ENCODE results near the gene KDM7A. TPM values are rescaled to one million over a fixed set of nuclear protein-coding genes. Genes with fewer than 3 reads are reported as not detected.
A peak's percentile ranks its signal among the peaks of the same experiment; 100 is the strongest.
"Not testable (repeated sequence)": the region's sequence is repeated elsewhere in the genome, so short reads cannot be mapped to it uniquely, and the experiment has no call there.

Gene KDM7A
- polyA plus RNA-seq, 1 donor from 2014 or later = 3.8 TPM

- Mint-ChIP-seq H3K4me1 (no peaks in the 10 kb centered on the region), H3K27ac (no peak overlapping the region), H3K9me3 (no peaks in the 10 kb centered on the region), H3K4me3 (no peak overlapping the region), H3K36me3 (peaks cover 4% of the 10 kb centered on the region), H3K27me3 (no peaks in the 10 kb centered on the region)
These were observed 55.5 kb downstream of the KDM7A start for GRCh38 chr7:140121326-140121725.

DNA sequence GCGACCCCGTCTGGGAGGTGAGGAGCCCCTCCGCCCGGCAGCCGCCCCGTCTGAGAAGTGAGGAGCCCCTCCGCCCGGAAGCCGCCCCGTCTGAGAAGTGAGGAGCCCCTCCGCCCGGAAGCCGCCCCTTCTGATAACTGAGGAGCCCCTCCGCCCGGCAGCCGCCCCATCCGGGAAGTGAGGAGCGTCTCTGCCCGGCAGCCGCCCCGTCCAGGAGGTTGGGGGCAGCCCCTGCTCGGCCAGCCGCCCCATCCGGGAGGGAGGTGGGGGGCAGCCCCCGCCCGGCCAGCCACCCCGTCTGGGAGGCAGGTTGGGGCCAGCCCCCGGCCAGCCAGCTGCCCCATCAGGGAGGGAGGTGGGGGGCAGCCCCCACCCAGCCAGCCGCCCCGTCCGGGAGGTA lies 62.0 kb downstream of the KDM7A start:
- H3K36me3 Mint-ChIP-seq = peaks cover 11% of the 10 kb centered on the region
- not testable (repeated sequence) for H3K4me1 Mint-ChIP-seq, H3K27me3 Mint-ChIP-seq, H3K9me3 Mint-ChIP-seq, H3K4me3 Mint-ChIP-seq, H3K27ac Mint-ChIP-seq

DNA sequence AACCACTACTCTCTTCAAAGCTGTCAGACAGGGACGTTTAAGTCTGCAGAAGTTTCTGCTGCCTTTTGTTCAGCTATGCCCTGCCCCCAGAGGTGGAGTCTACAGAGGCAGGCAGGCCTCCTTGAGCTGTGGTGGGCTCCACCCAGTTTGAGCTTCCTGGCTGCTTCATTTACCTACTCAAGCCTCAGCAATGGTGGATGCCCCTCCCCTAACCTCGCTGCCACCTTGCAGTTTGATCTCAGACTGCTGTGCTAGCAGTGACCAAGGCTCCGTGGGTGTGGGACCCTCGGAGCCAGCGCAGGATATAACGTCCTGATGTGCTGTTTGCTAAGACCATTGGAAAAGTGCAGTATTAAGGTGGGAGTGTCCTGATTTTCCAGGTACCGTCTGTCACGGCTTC lies 68.0 kb downstream of the KDM7A start:
- H3K27me3 Mint-ChIP-seq, H3K4me3 Mint-ChIP-seq, H3K4me1 Mint-ChIP-seq, H3K36me3 Mint-ChIP-seq, H3K9me3 Mint-ChIP-seq: not testable (repeated sequence)
- H3K27ac Mint-ChIP-seq = peak overlapping the region in 1 of 3 donors; percentile 71

DNA sequence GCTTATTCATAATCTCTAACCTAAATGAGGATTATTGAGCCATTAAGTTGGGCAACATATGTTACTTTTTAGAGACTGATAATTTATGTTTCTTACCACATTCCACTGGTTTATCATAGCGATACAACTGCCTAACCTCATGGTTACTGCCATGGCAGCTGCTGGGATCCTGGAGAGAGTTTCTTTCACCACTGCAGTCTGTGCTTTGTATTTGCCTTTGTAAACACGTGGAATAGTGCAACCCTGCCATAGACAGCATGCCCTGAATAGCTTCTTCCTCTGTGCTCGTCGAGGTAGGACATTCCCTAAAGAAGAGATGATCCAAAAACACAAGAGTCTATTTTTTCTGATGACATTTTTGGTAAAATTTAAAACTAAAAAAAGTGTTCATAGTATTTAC lies 80.3 kb downstream of the KDM7A start:
- Mint-ChIP-seq H3K27me3 (no peaks in the 10 kb centered on the region), H3K9me3 (no peaks in the 10 kb centered on the region), H3K36me3 (peaks cover 6% of the 10 kb centered on the region), H3K4me1 (no peaks in the 10 kb centered on the region), H3K27ac (no peak overlapping the region), H3K4me3 (no peak overlapping the region)

GRCh38 chr7:140093375-140093774 lies 83.4 kb downstream of the KDM7A start:
- H3K4me3 Mint-ChIP-seq = no peak overlapping the region
- H3K27me3 Mint-ChIP-seq = no peaks in the 10 kb centered on the region
- H3K4me1 Mint-ChIP-seq = peaks cover 0 to 2% (median 0%) of the 10 kb centered on the region in 3 donors
- H3K9me3 Mint-ChIP-seq = no peaks in the 10 kb centered on the region
- no peak overlapping the region for H3K27ac Mint-ChIP-seq
- peaks cover 6% of the 10 kb centered on the region for H3K36me3 Mint-ChIP-seq

DNA sequence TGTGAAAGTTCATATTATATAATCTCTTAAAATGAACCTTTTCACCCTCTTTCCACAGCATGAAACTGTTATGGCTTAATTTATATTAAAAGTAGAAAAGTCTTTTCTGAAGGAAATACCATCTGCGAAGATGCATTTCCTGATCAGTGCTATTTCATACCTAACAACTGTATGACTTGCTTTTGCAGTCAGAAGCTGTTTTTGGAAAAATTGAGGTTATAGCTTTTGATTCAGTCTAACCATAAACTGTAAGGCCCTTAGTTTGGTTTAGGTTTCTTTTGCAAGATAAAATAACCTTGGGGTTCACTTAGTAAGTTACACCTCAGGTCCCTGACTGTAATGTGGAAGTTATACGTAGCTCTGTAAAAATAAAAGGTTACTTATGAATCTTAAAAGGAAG lies 91.3 kb downstream of the KDM7A start:
- Mint-ChIP-seq H3K4me1 (peaks cover 33 to 34% (median 34%) of the 10 kb centered on the region in 3 donors), H3K9me3 (no peaks in the 10 kb centered on the region), H3K27me3 (no peaks in the 10 kb centered on the region), H3K27ac (peak overlapping the region; percentile 18 to 86 (median 50)), H3K36me3 (no peaks in the 10 kb centered on the region), H3K4me3 (peak overlapping the region in 2 of 4 donors; percentile 39 to 92)

- peaks cover 34 to 35% (median 34%) of the 10 kb centered on the region in 3 donors for H3K4me1 Mint-ChIP-seq
- H3K4me3 Mint-ChIP-seq = peak overlapping the region; percentile 3 to 92 (median 24)
- no peaks in the 10 kb centered on the region for H3K27me3 Mint-ChIP-seq
- no peaks in the 10 kb centered on the region for H3K36me3 Mint-ChIP-seq
- H3K27ac Mint-ChIP-seq = peak overlapping the region; percentile 18 to 86 (median 30)
- H3K9me3 Mint-ChIP-seq = no peaks in the 10 kb centered on the region
These were observed 91.8 kb downstream of the KDM7A start for GRCh38 chr7:140084972-140085371.

- H3K4me3 Mint-ChIP-seq = peak overlapping the region in 1 of 4 donors; percentile 40
- peak overlapping the region in 1 of 3 donors; percentile 27 for H3K27ac Mint-ChIP-seq
These were observed 92.6 kb downstream of the KDM7A start for GRCh38 chr7:140084142-140084655.

DNA sequence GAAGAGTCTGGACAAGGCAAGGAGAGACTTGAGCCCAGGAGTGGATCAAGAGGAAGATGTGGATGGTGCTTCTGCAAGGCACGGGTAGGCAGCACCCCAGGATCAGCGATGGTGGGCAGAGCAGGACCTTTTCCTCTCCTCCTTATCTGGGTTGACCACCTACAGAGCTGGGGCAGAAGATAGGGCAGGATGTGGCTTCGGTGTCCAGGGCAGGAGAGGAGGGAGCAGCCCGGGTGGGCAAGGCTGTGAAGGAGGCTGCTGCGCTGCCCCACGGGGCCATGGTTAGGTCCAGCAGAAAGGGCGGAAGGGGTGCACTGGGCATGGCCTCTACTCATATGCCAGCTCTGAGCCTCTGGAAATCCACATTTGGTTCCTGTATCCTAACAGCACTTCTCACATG lies 94.0 kb downstream of the KDM7A start:
- Mint-ChIP-seq H3K4me1 (peaks cover 31 to 42% (median 33%) of the 10 kb centered on the region in 3 donors), H3K9me3 (no peaks in the 10 kb centered on the region), H3K36me3 (no peaks in the 10 kb centered on the region), H3K4me3 (no peak overlapping the region), H3K27ac (peak overlapping the region in 1 of 3 donors; percentile 23), H3K27me3 (peaks cover 3% of the 10 kb centered on the region)

More at GRCh38 chr7:140084142-140084655, 92.6 kb downstream of the KDM7A start:
- Mint-ChIP-seq H3K4me1 (peaks cover 34 to 37% (median 34%) of the 10 kb centered on the region in 3 donors), H3K36me3 (no peaks in the 10 kb centered on the region), H3K9me3 (no peaks in the 10 kb centered on the region), H3K27me3 (peaks cover under 1% of the 10 kb centered on the region)

DNA sequence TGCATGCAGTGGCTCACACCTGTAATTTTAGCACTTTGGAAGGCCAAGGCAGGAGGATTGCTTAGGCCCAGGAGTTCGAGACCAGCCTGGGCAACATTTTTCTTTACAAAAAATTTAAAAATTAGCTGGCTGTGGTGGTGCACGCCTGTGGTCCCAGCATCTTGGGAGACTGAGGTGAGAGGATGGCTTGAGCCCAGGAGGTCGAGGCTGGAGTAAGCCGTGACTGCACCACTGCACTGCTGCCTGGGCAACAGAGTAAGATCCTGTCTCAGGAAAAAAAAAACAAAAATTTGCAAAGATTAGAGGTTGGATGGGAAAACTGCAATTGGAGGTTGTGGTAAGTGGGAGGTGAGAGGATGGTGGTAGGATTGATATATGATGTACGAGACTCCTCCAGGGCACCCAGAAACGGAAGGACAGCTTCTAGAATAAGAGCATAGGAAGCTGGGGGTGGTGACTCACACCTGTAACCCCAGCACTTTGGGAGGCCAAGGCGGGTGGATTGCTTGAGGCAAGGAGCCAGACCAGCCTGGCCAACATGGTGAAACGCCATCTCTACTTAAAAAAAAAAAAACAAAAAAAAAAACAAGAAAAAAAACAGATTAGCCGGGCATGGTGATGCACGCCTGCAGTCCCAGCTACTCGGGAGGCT lies 94.9 kb downstream of the KDM7A start:
- Mint-ChIP-seq H3K9me3 (no peaks in the 10 kb centered on the region), H3K27ac (peak overlapping the region in 1 of 3 donors; percentile 57), H3K4me1 (peaks cover 25 to 35% (median 33%) of the 10 kb centered on the region in 3 donors), H3K36me3 (no peaks in the 10 kb centered on the region), H3K27me3 (peaks cover 3% of the 10 kb centered on the region), H3K4me3 (peak overlapping the region in 1 of 4 donors; percentile 45)

DNA sequence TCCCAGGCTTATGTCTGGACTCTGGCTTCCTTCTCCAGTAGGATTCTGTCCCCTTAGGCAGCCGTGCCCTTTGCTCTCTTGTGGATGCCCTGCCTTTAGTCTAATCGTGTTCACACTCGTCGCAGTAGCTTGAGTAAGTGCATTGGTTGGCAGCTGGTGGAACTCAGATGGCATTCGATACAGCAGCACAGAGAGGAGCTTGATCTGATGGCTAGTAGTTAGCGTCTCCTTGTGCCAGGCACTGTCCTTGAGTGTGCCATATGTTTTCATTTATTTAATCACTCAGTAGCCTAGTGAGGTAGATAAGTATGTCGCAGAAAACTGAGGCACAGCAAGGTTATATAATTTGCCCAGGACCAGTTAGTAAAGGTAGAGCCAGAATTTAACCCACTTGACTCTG lies 95.9 kb downstream of the KDM7A start:
- H3K27ac Mint-ChIP-seq = peak overlapping the region in 1 of 3 donors; percentile 74
- H3K4me1 Mint-ChIP-seq = peaks cover 17 to 28% (median 27%) of the 10 kb centered on the region in 3 donors
- no peak overlapping the region for H3K4me3 Mint-ChIP-seq
- peaks cover 3% of the 10 kb centered on the region for H3K27me3 Mint-ChIP-seq
- H3K9me3 Mint-ChIP-seq = no peaks in the 10 kb centered on the region
- H3K36me3 Mint-ChIP-seq = no peaks in the 10 kb centered on the region

GRCh38 chr7:140079121-140079536 lies 97.7 kb downstream of the KDM7A start:
- Mint-ChIP-seq H3K27ac (no peak overlapping the region), H3K4me3 (no peak overlapping the region), H3K4me1 (peaks cover 8 to 16% (median 16%) of the 10 kb centered on the region in 3 donors)

DNA sequence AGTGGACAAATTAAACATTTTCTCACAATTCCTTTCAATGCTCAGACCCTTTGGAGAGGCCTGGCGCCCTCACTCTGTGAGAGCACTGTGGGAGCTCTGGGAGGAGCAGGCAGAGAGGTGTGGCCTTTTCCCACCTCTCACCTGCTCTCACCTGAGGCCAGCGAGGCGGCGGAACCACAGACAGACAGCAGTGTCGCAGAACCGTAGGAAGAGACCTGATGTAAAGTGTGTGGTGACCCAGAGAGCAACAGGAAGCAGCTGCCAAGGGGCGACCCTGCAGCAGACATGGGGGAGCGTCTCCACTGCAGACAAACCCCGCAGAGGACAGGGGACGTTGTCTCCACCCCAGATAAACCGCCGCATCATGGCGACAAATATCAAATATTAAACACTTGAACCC lies 98.4 kb downstream of the KDM7A start:
- Mint-ChIP-seq H3K4me1 (peaks cover 6 to 16% (median 10%) of the 10 kb centered on the region in 3 donors), H3K9me3 (no peaks in the 10 kb centered on the region), H3K4me3 (peak overlapping the region in 2 of 4 donors; percentile 67 to 68), H3K27me3 (peaks cover 5% of the 10 kb centered on the region), H3K36me3 (no peaks in the 10 kb centered on the region), H3K27ac (peak overlapping the region in 1 of 3 donors; percentile 58)

More at GRCh38 chr7:140079121-140079536, 97.7 kb downstream of the KDM7A start:
- H3K27me3 Mint-ChIP-seq = peaks cover 5% of the 10 kb centered on the region
- H3K9me3 Mint-ChIP-seq = no peaks in the 10 kb centered on the region
- no peaks in the 10 kb centered on the region for H3K36me3 Mint-ChIP-seq

DNA sequence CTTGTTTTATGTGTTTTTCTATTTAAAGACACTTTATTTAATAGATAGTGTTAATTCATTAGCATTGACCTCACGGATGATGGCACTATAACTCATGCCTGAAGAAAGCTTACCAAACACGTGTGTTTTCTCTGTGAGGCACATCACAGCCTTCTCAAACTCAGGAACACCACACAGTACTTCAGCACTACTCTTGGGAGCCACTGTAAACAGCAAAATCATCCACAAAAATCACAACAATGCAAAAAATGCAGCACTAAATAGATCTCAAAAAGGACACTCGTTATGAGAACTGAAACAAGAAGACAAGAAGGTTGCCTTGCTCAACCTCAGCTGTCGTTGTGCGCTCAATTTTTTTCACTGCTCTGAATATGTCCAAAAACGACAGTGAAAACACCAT lies 102.0 kb downstream of the KDM7A start:
- Mint-ChIP-seq H3K4me3 (no peak overlapping the region), H3K9me3 (peaks cover 0 to 4% (median 2%) of the 10 kb centered on the region in 3 donors), H3K27me3 (peaks cover 5% of the 10 kb centered on the region), H3K36me3 (peaks cover 3% of the 10 kb centered on the region), H3K27ac (peak overlapping the region in 1 of 3 donors; percentile 29), H3K4me1 (peaks cover 3 to 6% (median 5%) of the 10 kb centered on the region in 3 donors)

GRCh38 chr7:140070546-140070945 lies 106.2 kb downstream of the KDM7A start:
- no peak overlapping the region for H3K4me3 Mint-ChIP-seq
- H3K27ac Mint-ChIP-seq = peak overlapping the region in 1 of 3 donors; percentile 7
- H3K4me1 Mint-ChIP-seq = peaks cover 0 to 3% (median 2%) of the 10 kb centered on the region in 3 donors
- H3K36me3 Mint-ChIP-seq = peaks cover 14% of the 10 kb centered on the region
- H3K27me3 Mint-ChIP-seq = peaks cover 1% of the 10 kb centered on the region
- H3K9me3 Mint-ChIP-seq = peaks cover 5 to 26% (median 25%) of the 10 kb centered on the region in 3 donors

Data from IgD-negative memory B cell (primary cell).